ENCODE data around the gene GRIN2D.
"Not testable (repeated sequence)": the region's sequence is repeated elsewhere in the genome, so short reads cannot be mapped to it uniquely, and the experiment has no call there.

The GRIN2D gene

GRCh38 chr19:48372904-48373303 lies 20.6 kb upstream of the GRIN2D start:
- DNase-seq = no peak

GRCh38 chr19:48373567-48373966 lies 19.9 kb upstream of the GRIN2D start:
- DNase-seq = no peak

DNA sequence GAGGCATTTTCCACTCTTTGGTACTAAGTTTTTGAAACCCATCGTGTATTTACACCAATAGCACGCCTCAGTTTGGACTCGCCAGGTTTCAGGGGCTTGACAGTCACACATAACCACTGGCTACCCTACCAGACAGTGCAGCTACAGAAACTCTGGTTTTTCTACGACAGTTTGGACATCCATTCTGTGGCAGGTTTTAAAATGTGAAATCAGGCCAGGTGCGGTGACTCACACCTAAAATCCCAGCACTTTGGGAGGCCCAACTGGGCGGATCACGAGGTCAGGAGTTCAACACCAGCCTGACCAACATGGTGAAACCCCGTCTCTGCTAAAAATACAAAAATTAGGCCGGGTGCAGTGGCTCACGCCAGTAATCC lies 15.3 kb upstream of the GRIN2D start:
- no peak for DNase-seq

DNA sequence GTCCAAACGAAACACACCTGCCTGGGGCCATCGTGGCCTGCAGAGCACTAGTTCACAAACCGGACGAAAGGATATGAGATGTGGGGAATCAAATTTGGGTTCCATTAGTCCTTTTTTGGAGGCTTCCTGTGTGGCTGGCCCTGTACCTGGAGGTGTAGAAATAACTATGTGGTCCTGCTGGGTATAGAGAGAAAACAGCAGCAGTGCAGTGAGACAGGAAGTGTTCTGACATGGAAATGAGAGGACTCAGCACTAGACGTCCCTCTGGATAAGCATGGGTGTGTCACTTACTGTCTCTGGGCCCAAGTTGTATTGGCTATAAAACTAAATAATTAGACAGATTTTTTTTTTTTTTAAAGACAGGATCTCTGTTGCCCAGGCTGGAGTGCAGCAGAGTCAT lies 14.4 kb upstream of the GRIN2D start:
- DNase-seq = no peak

- no peak for DNase-seq
Measured at GRCh38 chr19:48381178-48381950, 12.1 kb upstream of the GRIN2D start.

GRCh38 chr19:48382286-48382685 lies 11.2 kb upstream of the GRIN2D start:
- DNase-seq = no peak

- no peak for DNase-seq
Measured at GRCh38 chr19:48385461-48386087, 7.9 kb upstream of the GRIN2D start.

DNA sequence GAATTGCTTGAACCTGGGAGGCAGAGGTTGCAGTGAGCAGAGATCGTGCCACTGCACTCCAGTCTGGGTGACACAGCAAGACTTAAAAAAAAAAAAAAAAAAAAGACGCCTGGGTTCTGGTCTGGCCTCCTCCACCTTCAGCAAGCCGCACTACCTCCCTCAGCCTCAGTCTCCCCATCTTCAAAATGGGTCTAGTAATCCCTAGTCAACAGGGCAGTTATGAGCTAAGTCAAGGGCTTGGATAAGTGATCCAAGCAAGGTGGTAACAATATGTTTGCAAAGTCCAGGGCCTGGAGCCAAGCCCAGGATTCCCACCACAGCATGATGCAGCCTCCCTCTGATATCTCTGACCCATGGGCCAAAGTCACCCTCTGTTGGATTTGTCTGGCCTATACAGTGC lies 6.5 kb upstream of the GRIN2D start:
- no peak for DNase-seq

GRCh38 chr19:48390188-48391099 lies 3.0 kb upstream of the GRIN2D start:
- peak; percentile 44 for DNase-seq

DNA sequence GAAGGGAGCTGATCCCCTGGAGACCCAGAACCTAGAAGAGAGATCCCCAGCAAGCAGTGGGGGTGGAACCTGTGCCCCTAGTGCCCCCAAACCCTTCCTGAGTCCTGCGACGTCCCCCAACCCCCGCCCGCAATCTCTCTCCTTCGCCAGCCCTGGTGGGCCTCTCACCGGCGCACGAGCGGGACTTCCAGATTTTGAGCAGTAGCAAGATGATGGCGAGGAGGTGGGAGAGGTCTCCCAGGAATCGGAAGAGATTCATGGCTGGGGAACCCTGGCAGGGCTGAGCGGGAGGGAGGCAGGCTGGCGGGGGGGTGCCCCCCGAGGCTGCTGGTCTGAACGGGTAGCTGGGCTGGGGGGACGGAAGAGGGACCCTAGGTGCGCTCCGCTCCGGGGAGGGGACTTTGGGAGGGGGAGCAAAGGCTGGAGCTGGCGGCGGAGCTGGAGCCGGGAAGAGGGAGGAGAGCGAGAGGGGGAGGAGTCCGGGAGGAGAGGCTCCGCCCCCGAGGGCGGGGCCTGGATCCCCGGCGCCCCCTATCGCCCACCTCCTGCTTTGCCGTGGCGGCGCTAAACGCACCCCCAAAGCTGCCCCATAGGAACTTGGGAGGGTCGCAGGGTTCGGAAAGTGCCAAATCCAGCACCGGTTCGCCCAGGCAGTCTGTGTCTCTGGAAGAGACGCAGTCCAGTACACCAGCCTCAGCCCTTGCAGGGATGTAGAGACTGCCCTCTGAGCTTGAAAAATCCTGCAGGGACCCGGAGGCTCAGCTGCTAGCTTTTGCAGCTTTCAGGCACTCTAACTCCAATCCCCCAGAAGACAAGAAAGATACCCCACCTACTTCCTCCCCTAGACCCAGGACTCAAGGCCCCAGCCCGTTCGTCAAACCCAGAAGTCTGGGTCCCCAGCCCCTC lies 2.1 kb upstream of the GRIN2D start, which contains the start of gene KDELR1:
KDELR1 (minus strand) TSS at position 452 of the 906 bp plus-strand sequence; CDS start at position 259, 193 bp downstream.
- DNase-seq = peak; percentile 76

GRCh38 chr19:48392006-48392344 lies 1.5 kb upstream of the GRIN2D start:
- DNase-seq = not testable (repeated sequence)

GRCh38 chr19:48392860-48393558 lies 459 bp upstream of the GRIN2D start:
- DNase-seq = no peak

GRCh38 chr19:48394331-48395169 lies 1.1 kb downstream of the GRIN2D start:
- no peak for DNase-seq

- no peak for DNase-seq
Measured at GRCh38 chr19:48395170-48395455, 1.6 kb downstream of the GRIN2D start.

GRCh38 chr19:48395499-48395898 lies 2.0 kb downstream of the GRIN2D start:
- DNase-seq = no peak

DNA sequence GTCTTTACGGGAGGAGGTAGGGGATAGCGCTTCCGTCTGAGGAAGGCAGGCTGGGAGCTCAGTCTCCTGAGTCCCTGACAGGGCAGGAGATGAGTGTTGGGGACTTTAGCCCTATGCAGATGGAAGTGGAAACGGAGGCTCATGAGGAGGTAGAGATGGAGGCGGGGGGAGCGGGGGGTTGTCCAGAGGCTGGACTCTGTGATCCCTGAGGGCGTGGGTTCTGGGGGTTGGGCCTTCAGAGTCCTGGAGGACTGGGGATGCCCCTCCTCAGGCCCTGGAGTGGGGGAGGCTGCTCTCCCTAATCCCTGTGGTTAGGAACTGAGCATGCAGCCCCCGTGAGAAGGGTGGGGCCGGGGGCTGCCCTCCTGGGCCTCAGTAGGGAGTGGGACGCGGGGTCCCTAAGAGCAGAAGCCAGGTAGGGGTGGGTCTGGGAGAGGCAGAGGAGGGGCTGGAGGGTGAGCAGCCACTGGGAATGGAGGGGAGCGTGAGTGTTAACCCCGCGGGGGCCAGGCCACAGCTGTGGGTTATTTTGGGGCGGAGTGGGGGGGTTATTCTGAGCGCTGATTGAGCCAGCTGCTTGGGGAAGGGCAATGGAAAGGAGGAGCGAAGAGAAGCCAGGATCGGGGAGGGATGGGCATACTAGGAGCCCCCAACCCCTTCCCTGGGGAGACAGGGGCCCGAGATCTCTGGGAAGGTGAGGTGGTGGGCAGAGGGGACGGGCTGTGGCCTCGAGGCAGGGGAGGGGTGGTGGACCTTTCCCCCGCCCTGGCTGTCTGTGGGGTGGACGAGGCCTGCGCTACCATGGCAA lies 2.8 kb downstream of the GRIN2D start:
- DNase-seq = no peak

GRCh38 chr19:48396824-48397176 lies 3.3 kb downstream of the GRIN2D start:
- DNase-seq = no peak

DNA sequence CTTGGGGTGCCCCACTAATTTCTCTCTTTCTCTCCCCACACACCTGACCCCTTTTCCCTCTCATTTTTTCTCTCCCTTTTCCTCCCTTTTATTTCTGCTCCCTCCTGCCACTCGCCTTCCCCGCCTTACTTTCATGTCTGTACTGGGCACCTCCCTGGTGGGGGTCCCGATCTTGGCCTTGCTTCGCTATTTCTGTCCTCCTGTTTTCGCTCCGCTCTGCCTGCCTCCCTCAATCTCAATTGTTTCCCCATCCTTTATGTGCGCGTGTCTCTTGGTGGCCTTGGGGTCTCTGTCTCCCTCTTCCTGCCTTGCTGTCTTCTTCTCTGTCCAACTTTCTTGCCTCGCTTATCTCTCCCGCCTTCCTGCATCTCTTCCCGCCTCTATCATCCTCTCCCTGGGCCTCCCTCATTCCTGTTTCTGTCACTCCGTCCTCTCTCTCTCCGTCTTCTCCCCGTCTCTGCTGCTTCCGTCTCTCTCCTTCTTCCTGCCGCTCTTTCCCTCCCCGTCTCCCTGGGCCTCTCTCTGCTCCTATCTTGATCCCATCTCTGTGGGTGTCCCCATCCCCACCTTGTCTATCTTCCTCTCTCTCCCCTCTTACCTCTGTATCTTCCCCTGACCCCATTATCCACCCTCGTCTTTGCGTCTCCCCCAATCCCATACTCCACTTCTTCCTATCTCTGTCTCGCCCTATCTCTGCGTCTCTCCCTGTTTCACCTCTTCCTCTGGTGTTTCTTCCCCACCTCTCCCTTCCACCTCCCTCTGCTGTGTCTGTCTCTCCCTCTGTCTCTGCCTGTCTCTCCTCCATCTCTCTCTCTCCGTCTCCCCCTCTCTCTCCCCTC lies 4.0 kb downstream of the GRIN2D start:
- no peak for DNase-seq

DNA sequence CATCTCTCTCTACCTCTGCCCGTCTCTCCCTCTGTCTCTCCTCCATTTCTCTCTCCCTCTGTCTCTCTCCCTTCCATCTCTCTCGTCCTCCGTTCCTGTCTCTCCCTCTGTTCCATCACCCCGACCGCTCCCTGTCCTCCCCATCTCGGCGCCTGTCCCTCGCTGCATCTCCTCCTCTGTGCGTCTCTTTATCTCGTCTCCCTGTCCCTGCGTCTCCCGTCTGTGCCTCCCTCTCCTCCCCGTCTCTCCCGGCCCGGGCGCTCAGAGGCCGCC lies 4.6 kb downstream of the GRIN2D start:
- DNase-seq = no peak
